ENCODE measurements around the gene IGFLR1.

DNA sequence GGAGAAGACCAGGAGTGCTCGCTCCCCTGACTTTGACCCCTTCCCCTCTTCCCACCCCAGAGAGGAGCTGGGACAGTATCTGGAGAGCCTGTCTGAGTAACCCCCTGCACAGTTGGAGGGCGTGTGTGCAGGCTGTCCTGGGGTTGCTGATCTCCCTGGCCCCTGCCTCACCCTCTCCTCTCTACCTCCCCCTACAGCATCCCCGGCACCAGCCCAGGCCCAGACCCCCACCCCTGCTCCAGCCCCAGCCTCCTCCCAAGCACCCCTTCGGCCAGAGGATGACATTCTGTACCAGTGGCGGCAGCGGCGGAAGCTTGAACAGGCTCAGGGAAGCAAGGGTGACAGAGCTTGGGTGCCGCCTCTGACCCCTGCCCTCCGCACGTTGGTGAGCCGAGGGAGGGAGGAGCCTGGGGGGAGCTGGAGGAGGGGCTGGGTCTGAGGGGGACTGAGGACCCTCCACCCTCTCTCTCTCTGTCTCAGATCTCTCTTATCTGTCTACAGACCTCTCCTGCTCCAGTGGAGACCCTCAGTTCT lies 24.4 kb upstream of the IGFLR1 start:
- TF ChIP-seq GATA2 (IDR thresholded peaks at IDR 0.05; ENCODE audit: low read depth, low read length) (no peak), GATA3 (IDR thresholded peaks at IDR 0.05; ENCODE audit: low read depth, low read length) (no peak)
